Caco-2 (cell line): ENCODE results near the gene CDK14. TPM values are rescaled to one million over a fixed set of nuclear protein-coding genes. Genes with fewer than 3 reads are reported as not detected.

Source experiments
- BruUV-seq: library from RNA; stranded (reverse); fragments of 400-500 nt; replicated peaks from 2 replicates; lab custom pipeline; 2021; lab: Mats Ljungman, UMichigan
- CTCF ChIA-PET: fragments of 300-600 bp; sonication (Branson Sonifier 250); formaldehyde crosslinking; loops from one replicate; lab custom pipeline; 2022; ENCODE audit warnings: antibody characterized with exemption; lab: Charles Lee
- POLR2A ChIA-PET: fragments of 300-600 bp; sonication (Branson Sonifier 250); formaldehyde crosslinking; loops from one replicate; lab custom pipeline; 2022; ENCODE audit warnings: antibody characterized with exemption; lab: Charles Lee
- DNase-seq, 2 experiments: peaks; one replicate each; pipeline versions ENCODE4 v3.0.0 to v3.0.0-alpha.2; 2020 to 2022
- H3K27me3 ChIP-seq: replicated peaks from 2 replicates; pipeline ENCODE4 v1.6.0; 2011; ENCODE audit warnings: low read length; ENCODE audit not compliant: control insufficient read depth, insufficient read depth
- H3K36me3 ChIP-seq: 2 replicates; pipeline ENCODE4 v1.5.1; 2011; ENCODE audit warnings: low read length; ENCODE audit not compliant: control insufficient read depth, insufficient read depth
- H3K4me1 ChIP-seq: fragments of 250-450 bp; sonication (Bioruptor Pico); 2 replicates; pipeline ENCODE4 v1.5.1; 2020; ENCODE audit warnings: mild to moderate bottlenecking
- H3K4me3 ChIP-seq: 2 replicates; pipeline ENCODE4 v1.5.1; 2011; ENCODE audit warnings: low read depth, mild to moderate bottlenecking, control low read depth, low read length
- H3K9me3 ChIP-seq: fragments of 250-450 bp; sonication (Bioruptor Pico); 2 replicates; pipeline ENCODE4 v1.5.1; 2020; ENCODE audit warnings: mild to moderate bottlenecking, moderate library complexity
- H3K27ac Mint-ChIP-seq: one replicate; pipeline ENCODE4 v1.8.0; 2022; ENCODE audit warnings: mixed read lengths; ENCODE audit not compliant: unreplicated experiment
- H3K27me3 Mint-ChIP-seq: one replicate; pipeline ENCODE4 v1.8.0; 2022; ENCODE audit warnings: mixed read lengths; ENCODE audit not compliant: insufficient read depth, unreplicated experiment
- H3K36me3 Mint-ChIP-seq: one replicate; pipeline ENCODE4 v1.8.0; 2022; ENCODE audit warnings: mild to moderate bottlenecking, mixed read lengths; ENCODE audit not compliant: insufficient read depth, unreplicated experiment
- H3K4me1 Mint-ChIP-seq: one replicate; pipeline ENCODE4 v1.8.0; 2022; ENCODE audit warnings: low read depth, mixed read lengths; ENCODE audit not compliant: unreplicated experiment
- H3K4me3 Mint-ChIP-seq: one replicate; pipeline ENCODE4 v1.8.0; 2022; ENCODE audit warnings: mild to moderate bottlenecking, moderate library complexity, mixed read lengths; ENCODE audit not compliant: unreplicated experiment
- H3K9me3 Mint-ChIP-seq: one replicate; pipeline ENCODE4 v1.8.0; 2022; ENCODE audit warnings: mixed read lengths; ENCODE audit not compliant: unreplicated experiment
- CTCF ChIP-seq, 2 experiments: fragments of 200-600 bp in 1 of 2; IDR thresholded peaks; 1 replicate in 1 of 2; 2 replicates in 1 of 2; pipeline versions ENCODE4 v1.5.1 to v1.8.0; 2011 to 2022; ENCODE audit warnings: antibody characterized with exemption in 1 of 2, control low read depth in 1 of 2, inconsistent platforms in 1 of 2, low read depth in 1 of 2, low read length in 1 of 2, mild to moderate bottlenecking in 1 of 2, moderate library complexity in 1 of 2; ENCODE audit not compliant: insufficient read depth in 1 of 2, severe bottlenecking in 1 of 2, unreplicated experiment in 1 of 2
- intact Hi-C: fragments of 100-400 bp; cut with micrococcal nuclease; formaldehyde crosslinking; loops from one replicate; pipeline ENCODE4 v1.10.0; 2022; ENCODE audit not compliant: unreplicated experiment
- total RNA-seq: library from RNA; stranded (reverse); gene quantifications from 2 replicates; pipeline ENCODE4 v1.2.3, GENCODE V29; 2022

Gene CDK14
- total RNA-seq, 1 experiment from 2014 or later, result 18.2 TPM

GRCh38 chr7:90692947-90693346 lies 96.8 kb downstream of the CDK14 start:
- Mint-ChIP-seq H3K4me1 (peaks cover 30% of the 10 kb centered on the region), H3K27me3 (no peaks in the 10 kb centered on the region), H3K36me3 (no peaks in the 10 kb centered on the region), H3K27ac (no peak overlapping the region), H3K4me3 (no peak overlapping the region), H3K9me3 (peaks cover 22% of the 10 kb centered on the region)
- Histone ChIP-seq H3K27me3 (no peaks in the 10 kb centered on the region), H3K4me3 (no peak overlapping the region), H3K36me3 (no peaks in the 10 kb centered on the region), H3K4me1 (peaks cover 29% of the 10 kb centered on the region), H3K9me3 (no peaks in the 10 kb centered on the region)
- CTCF ChIA-PET, result interaction anchor here (1.1 kb wide), 1 partner anchor 342 kb away, joined by 4 read pairs; no protein-coding TSS in a partner anchor
- intact Hi-C loops, result loop anchor here (2.0 kb wide), 1 partner anchor 28 kb away; no protein-coding TSS in a partner anchor
- no peak for TF ChIP-seq CTCF (IDR thresholded peaks at IDR 0.05; ENCODE audit: insufficient read depth in 1 of 2, low read depth in 1 of 2, low read length in 1 of 2, severe bottlenecking in 1 of 2, unreplicated experiment in 1 of 2)
- DNase-seq, result no peak
- POLR2A ChIA-PET, result no interaction called here
- no TSS peak for BruUV-seq

- Histone ChIP-seq H3K4me1 (peaks cover 25% of the 10 kb centered on the region), H3K9me3 (no peaks in the 10 kb centered on the region), H3K4me3 (no peak overlapping the region), H3K36me3 (no peaks in the 10 kb centered on the region), H3K27me3 (no peaks in the 10 kb centered on the region)
- no peak for DNase-seq
- ChIA-PET POLR2A (no interaction called here), CTCF (no interaction called here)
- Mint-ChIP-seq H3K4me3 (no peak overlapping the region), H3K27me3 (no peaks in the 10 kb centered on the region), H3K36me3 (no peaks in the 10 kb centered on the region), H3K9me3 (peaks cover 22% of the 10 kb centered on the region), H3K4me1 (peaks cover 25% of the 10 kb centered on the region), H3K27ac (no peak overlapping the region)
- TF ChIP-seq CTCF (IDR thresholded peaks at IDR 0.05; ENCODE audit: insufficient read depth in 1 of 2, low read depth in 1 of 2, low read length in 1 of 2, severe bottlenecking in 1 of 2, unreplicated experiment in 1 of 2), result no peak
- BruUV-seq, result no TSS peak
- intact Hi-C loops, result loop anchor here (2.0 kb wide), 1 partner anchor 27 kb away; no protein-coding TSS in a partner anchor
Observed at GRCh38 chr7:90693939-90694338, 97.8 kb downstream of the CDK14 start.

DNA sequence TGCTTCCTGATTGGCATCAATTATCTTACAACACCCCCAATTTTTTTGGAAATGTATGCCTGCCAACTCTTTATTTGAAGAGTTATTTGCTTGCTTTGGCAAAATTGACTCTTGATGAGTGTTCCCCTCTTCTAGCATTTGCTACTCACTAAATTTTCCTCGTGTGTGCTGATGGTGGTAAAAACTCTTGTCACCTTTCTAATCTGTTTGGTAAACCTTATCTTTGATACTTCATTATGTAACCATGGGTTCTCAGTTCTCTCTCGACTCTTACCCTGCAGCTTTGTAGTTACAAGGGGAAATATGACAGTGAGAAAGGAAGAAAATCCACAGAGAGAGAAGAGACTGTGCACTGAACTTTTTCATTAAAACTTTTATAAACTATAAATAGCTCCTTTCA lies 102.5 kb downstream of the CDK14 start:
- no peaks in the 10 kb centered on the region for H3K27me3 ChIP-seq
- BruUV-seq, result no TSS peak

More for the DNA sequence above, 102.5 kb downstream of the CDK14 start:
- intact Hi-C loops, result no loop called here
- no peak for DNase-seq
- H3K27ac Mint-ChIP-seq, result no peak overlapping the region
- no peak for TF ChIP-seq CTCF (IDR thresholded peaks at IDR 0.05; ENCODE audit: insufficient read depth in 1 of 2, low read depth in 1 of 2, low read length in 1 of 2, severe bottlenecking in 1 of 2, unreplicated experiment in 1 of 2)
- H3K4me1 Mint-ChIP-seq, result peaks cover 12% of the 10 kb centered on the region
- Histone ChIP-seq H3K9me3 (no peaks in the 10 kb centered on the region), H3K4me1 (peaks cover 12% of the 10 kb centered on the region), H3K36me3 (no peaks in the 10 kb centered on the region), H3K4me3 (no peak overlapping the region)
- ChIA-PET POLR2A (no interaction called here), CTCF (no interaction called here)
- peaks cover 22% of the 10 kb centered on the region for H3K9me3 Mint-ChIP-seq
- no peaks in the 10 kb centered on the region for H3K27me3 Mint-ChIP-seq
- H3K4me3 Mint-ChIP-seq, result no peak overlapping the region
- no peaks in the 10 kb centered on the region for H3K36me3 Mint-ChIP-seq
